Stomach smooth muscle (tissue), 2 donors: ENCODE measurements around the gene OR2T10.
"Not testable (repeated sequence)": the region's sequence is repeated elsewhere in the genome, so short reads cannot be mapped to it uniquely, and the experiment has no call there.

ENCODE experiments used
- H3K27ac ChIP-seq: one replicate; pipeline ENCODE4 v1.7.0; 2013; ENCODE audit warnings: mild to moderate bottlenecking, low read length, inconsistent platforms
- H3K27me3 ChIP-seq, 2 donors: one replicate each; pipeline ENCODE4 v1.7.0; 2013; ENCODE audit warnings: low read length in 2 of 2; ENCODE audit not compliant: insufficient read depth in 2 of 2, control insufficient read depth in 1 of 2
- H3K36me3 ChIP-seq, 2 donors: one replicate each; pipeline ENCODE4 v1.7.0; 2013; ENCODE audit warnings: low read length in 2 of 2; ENCODE audit not compliant: control insufficient read depth in 2 of 2, insufficient read depth in 2 of 2
- H3K4me1 ChIP-seq: one replicate; pipeline ENCODE4 v1.7.0; 2013; ENCODE audit warnings: low read length; ENCODE audit not compliant: control insufficient read depth, insufficient read depth
- H3K4me3 ChIP-seq, 2 donors: one replicate each; pipeline ENCODE4 v1.7.0; 2013; ENCODE audit warnings: low read length in 2 of 2
- H3K9ac ChIP-seq, 2 donors: one replicate each; pipeline ENCODE4 v1.7.0; 2013; ENCODE audit warnings: low read length in 2 of 2, mild to moderate bottlenecking in 1 of 2
- H3K9me3 ChIP-seq, 2 donors: one replicate each; pipeline ENCODE4 v1.7.0; 2013; ENCODE audit warnings: low read length in 2 of 2; ENCODE audit not compliant: control insufficient read depth in 2 of 2
- donor health status: healthy.
- donor health status: Pancreatic carcinoma.

Gene OR2T10

DNA sequence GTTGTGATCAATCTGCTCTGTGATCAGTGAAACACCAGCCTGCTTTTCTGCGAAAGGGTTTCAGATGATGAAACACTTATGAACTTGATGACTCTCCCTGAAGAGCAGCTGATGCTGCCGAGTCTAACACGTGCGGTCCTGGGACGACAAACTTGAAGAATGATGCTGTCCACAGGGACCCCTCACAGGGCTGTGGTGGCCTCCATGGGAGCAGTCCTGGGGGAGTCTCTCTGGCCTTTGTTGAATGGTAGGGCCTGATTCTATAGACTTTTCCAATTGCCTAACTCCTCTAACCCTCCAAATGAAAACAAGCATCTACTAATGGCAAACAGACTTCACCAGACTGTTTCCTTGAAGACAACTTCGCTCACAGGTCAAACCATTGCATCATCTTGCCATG is at the start of gene OR2T10:
OR2T10 (minus strand) TSS at position 112 of the 400 bp plus-strand sequence. CDS start 3,932 bp downstream, outside the sequence.
- Histone ChIP-seq H3K4me1 (no peaks in the 10 kb centered on the region), H3K9ac (no peak within 1 kb of the TSS), H3K9me3 (peaks cover 0 to 2% of the 10 kb centered on the region in 2 donors), H3K27me3 (no peaks in the 10 kb centered on the region), H3K4me3 (no peak within 1 kb of the TSS), H3K36me3 (no peaks in the 10 kb centered on the region), H3K27ac (no peak within 1 kb of the TSS)

DNA sequence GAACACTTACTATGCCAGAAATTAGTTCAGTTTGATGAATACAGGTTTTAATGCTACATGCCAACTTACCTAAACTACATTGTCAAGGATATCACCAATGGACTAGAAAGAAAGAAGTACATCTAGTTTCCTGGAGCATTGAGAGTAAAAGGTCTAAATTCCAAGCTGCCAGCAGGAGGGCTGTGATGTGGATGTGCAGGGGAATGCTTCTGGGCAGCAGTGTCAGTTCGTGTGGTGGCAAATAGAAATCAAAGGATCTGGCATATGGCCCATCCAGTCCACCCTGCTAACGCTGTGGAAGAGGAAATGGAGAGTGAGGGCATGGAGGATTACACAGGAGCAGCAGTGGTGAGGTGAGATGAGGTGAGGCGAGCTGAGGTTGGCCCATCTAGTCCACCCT is 47.7 kb upstream of the OR2T10 start, which contains the start of gene OR2T35:
OR2T35 (minus strand) TSS at position 101 of the 400 bp plus-strand sequence. CDS start 6,020 bp downstream, outside the sequence.
- not testable (repeated sequence) for H3K9ac ChIP-seq, H3K4me3 ChIP-seq, H3K27ac ChIP-seq, H3K4me1 ChIP-seq, H3K9me3 ChIP-seq, H3K36me3 ChIP-seq, H3K27me3 ChIP-seq

- not testable (repeated sequence) for H3K4me3 ChIP-seq, H3K9ac ChIP-seq, H3K27ac ChIP-seq, H3K9me3 ChIP-seq, H3K36me3 ChIP-seq, H3K4me1 ChIP-seq, H3K27me3 ChIP-seq
These were observed 45.6 kb upstream of the OR2T10 start for GRCh38 chr1:248642971-248643651.

DNA sequence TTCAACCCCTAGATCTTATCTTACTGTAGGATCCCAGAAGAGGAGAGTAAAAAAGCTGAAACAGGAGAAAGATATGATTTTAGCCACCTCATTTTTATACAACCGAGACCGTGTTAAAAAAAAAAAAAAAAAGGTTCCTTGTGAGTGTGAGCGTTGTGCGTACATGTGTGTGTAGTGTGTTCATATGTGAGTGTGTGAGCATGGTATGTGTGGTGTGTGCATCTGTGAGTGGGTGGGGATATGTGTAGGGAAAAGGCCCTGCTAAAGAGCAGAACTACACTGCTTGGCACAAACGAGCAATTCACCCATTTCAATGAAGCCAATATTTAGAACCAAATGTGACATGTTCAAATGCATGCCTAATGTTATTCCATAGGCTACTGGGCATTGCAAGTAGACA is 44.1 kb upstream of the OR2T10 start:
- not testable (repeated sequence) for H3K4me3 ChIP-seq, H3K27ac ChIP-seq, H3K36me3 ChIP-seq, H3K4me1 ChIP-seq, H3K27me3 ChIP-seq, H3K9me3 ChIP-seq, H3K9ac ChIP-seq

GRCh38 chr1:248640906-248641305 is 43.4 kb upstream of the OR2T10 start:
- not testable (repeated sequence) for H3K27me3 ChIP-seq, H3K9ac ChIP-seq, H3K9me3 ChIP-seq, H3K4me1 ChIP-seq, H3K27ac ChIP-seq, H3K36me3 ChIP-seq, H3K4me3 ChIP-seq

DNA sequence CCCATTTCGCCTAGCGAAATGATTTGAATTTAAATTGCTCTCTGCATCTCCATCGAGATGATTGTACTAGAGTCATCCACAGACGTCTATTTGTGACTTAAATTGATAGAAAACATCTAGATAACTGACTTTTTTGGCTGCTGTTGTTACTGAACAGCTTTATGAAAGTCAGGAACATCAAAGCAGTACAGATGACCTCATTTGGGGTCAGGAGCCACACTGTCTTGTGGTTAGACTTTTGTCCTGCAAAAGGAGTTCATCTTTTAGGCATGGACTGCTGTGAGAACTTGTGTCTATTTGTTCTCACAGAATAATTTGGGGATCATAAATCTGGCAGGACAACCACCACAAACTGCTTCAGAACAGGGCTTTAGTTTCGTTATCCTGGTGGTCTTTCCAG is 42.2 kb upstream of the OR2T10 start:
- not testable (repeated sequence) for H3K27ac ChIP-seq, H3K27me3 ChIP-seq, H3K9ac ChIP-seq, H3K36me3 ChIP-seq, H3K4me3 ChIP-seq, H3K4me1 ChIP-seq, H3K9me3 ChIP-seq

DNA sequence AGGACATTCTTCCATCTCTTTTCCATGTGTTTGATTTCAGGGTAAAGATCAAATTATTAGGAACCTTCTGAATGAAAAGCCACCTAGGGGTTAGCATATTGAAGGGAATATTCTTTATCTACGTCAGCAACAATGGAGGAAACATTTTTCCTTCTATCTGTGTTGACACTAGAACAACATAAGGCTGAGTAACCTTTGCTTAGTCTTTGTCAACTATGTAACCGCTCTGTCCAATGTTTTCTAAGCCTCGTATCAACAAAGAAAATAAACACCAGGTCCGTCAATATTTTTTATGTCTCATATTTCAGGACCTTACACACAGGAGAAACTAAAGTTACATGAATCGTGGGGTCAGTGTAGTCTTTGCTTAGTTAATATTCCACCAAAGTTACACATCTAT is 39.1 kb upstream of the OR2T10 start:
- not testable (repeated sequence) for H3K27me3 ChIP-seq, H3K36me3 ChIP-seq, H3K9me3 ChIP-seq, H3K27ac ChIP-seq, H3K4me3 ChIP-seq, H3K4me1 ChIP-seq, H3K9ac ChIP-seq

- H3K9me3 ChIP-seq, H3K9ac ChIP-seq, H3K27me3 ChIP-seq, H3K27ac ChIP-seq, H3K4me1 ChIP-seq, H3K4me3 ChIP-seq, H3K36me3 ChIP-seq: not testable (repeated sequence)
These were observed 37.5 kb upstream of the OR2T10 start, which contains the start of gene OR2T11 for GRCh38 chr1:248634991-248635390. TSS of gene OR2T11 (minus strand) at chr1:248635091. CDS start at chr1:248627128, 7,963 bp downstream.

DNA sequence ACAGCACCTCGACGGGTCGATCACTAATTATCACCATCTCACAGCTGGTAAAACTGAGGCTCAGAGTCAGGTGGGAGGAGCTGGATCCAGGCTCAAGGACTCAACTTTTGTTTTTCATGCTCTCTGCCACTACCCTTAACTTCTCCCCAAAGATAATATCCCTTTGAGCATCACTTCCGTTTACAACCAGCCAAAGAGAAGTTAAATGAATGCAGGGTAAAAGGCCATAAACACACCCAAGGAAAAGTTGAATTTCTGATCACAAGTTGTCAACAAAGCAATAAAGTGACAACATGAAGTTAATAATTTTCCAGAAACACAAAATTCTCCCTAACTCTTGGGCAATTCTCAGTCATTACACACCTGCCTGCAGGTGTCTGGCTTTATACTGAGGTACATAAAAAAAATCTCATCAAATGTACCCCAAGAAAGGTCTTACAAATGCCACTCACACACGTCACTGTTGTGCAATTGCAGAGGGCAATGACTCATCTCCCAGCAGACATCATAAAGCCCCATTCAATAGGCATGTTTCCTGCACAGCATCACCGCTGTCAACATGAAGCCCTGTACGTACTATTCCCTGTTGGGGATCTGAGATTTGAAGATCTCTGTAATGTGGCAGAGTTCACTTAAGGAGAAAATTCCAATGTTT is 34.0 kb upstream of the OR2T10 start:
- Histone ChIP-seq H3K27ac (no peak overlapping the region), H3K4me3 (no peak overlapping the region), H3K4me1 (no peaks in the 10 kb centered on the region), H3K27me3 (no peaks in the 10 kb centered on the region), H3K36me3 (no peaks in the 10 kb centered on the region), H3K9ac (no peak overlapping the region), H3K9me3 (no peaks in the 10 kb centered on the region)

DNA sequence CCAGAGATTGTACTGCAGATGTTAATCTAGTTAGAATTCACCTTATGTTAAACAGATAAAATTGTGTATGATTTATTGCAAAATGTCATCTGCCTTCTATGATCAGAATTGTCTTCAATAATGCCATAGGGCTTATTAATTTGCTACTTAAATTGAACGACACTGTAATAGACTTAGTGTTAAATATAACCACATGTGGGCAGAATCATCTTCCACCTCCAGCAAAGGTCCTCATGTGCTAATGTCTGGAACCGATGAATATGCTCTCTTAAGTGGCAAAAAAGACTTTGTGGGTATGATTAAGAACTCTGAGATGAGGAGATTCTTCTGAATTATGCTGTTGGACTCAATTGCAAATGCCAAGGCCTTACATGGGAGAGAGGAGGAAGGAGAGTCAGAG is 33.1 kb upstream of the OR2T10 start:
- Histone ChIP-seq H3K4me3 (no peak overlapping the region), H3K27ac (no peak overlapping the region), H3K36me3 (no peaks in the 10 kb centered on the region), H3K4me1 (no peaks in the 10 kb centered on the region), H3K27me3 (no peaks in the 10 kb centered on the region), H3K9me3 (no peaks in the 10 kb centered on the region), H3K9ac (no peak overlapping the region)
